ENCODE measurements around the gene CNTFR. TPM values are rescaled to one million over a fixed set of nuclear protein-coding genes. Genes with fewer than 3 reads are reported as not detected.

Gene CNTFR
- total and polyA plus RNA-seq, 2 experiments from 2014 or later: 0.73 to 1.9 TPM

DNA sequence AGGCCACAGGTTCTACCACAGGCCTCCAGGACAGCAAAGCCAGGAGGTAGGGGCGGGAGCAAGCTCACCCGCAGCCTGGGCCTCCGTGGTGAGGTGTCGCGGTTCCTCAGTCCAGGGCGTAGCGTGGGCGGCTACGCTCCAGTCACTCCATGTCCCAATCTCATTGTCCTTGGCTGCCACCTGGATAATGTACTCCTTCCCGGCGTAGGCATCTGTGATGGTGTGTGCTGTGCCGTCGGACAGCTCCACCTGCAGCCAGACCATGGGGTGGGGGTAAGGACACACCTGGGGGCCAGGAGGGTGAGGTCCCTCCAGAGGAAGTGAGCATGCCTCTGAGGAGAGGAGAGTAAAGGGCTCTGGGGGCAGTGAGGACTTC, 36.9 kb downstream of the CNTFR start (continued):
- TF ChIP-seq EZH2phosphoT487 (IDR thresholded peaks at IDR 0.05; ENCODE audit: unreplicated experiment) (no peak), EZH2 (IDR thresholded peaks at IDR 0.05; ENCODE audit: low read depth, unreplicated experiment) (no peak)

GRCh38 chr9:34551751-34552605, 37.5 kb downstream of the CNTFR start:
- H3K36me3 Mint-ChIP-seq (ENCODE audit: low read depth): no peaks in the 10 kb centered on the region
- H3K9me2 ChIP-seq (ENCODE audit: insufficient read depth): no peaks in the 10 kb centered on the region
- no peak overlapping the region for H3K4me3 Mint-ChIP-seq
- no peaks in the 10 kb centered on the region for H3K79me2 ChIP-seq (replicated peaks; ENCODE audit: insufficient read depth)
- no peak for DNase-seq (ENCODE audit: low spot score)
- no peak for ATAC-seq
- H3K27ac ChIP-seq (ENCODE audit: low read depth): no peak overlapping the region
- H3K27ac Mint-ChIP-seq: no peak overlapping the region
- no peaks in the 10 kb centered on the region for H3F3A ChIP-seq (replicated peaks; ENCODE audit: low read depth)
- no peak overlapping the region for H3K4me3 ChIP-seq
- no peaks in the 10 kb centered on the region; the same call in 2 of the 3 replicates for H3K9me3 Mint-ChIP-seq
- H4K20me1 ChIP-seq (replicated peaks; ENCODE audit: insufficient read depth): no peaks in the 10 kb centered on the region
- peaks cover 19% of the 10 kb centered on the region for H3K4me1 Mint-ChIP-seq
- no peak overlapping the region for H2AFZ ChIP-seq
- H3K36me3 ChIP-seq (ENCODE audit: insufficient read depth): no peaks in the 10 kb centered on the region
- H3K27me3 Mint-ChIP-seq (ENCODE audit: insufficient read depth, low read depth, poor library complexity): peaks cover 15% of the 10 kb centered on the region
- peaks cover 12% of the 10 kb centered on the region for H3K4me1 ChIP-seq (ENCODE audit: insufficient read depth)
- no peaks in the 10 kb centered on the region for H3K27me3 ChIP-seq (ENCODE audit: insufficient read depth)
- no peak overlapping the region for H3K4me2 ChIP-seq
- TF ChIP-seq STAT1 (IDR thresholded peaks at IDR 0.05; ENCODE audit: unreplicated experiment) (no peak), EZH2 (IDR thresholded peaks at IDR 0.05; ENCODE audit: low read depth, unreplicated experiment) (no peak), ZNF114 (CRISPR knock-in tag; IDR thresholded peaks at IDR 0.05) (no peak), CREB1 (CRISPR knock-in tag; IDR thresholded peaks at IDR 0.05; ENCODE audit: low read depth) (no peak), NANOG (IDR thresholded peaks at IDR 0.05; ENCODE audit: borderline replicate concordance) (no peak), JUNB (IDR thresholded peaks at IDR 0.05; ENCODE audit: unreplicated experiment) (no peak), POLR2AphosphoS5 (IDR thresholded peaks at IDR 0.05; ENCODE audit: low read depth) (no peak)
- TF ChIP-seq, protein P1, sequence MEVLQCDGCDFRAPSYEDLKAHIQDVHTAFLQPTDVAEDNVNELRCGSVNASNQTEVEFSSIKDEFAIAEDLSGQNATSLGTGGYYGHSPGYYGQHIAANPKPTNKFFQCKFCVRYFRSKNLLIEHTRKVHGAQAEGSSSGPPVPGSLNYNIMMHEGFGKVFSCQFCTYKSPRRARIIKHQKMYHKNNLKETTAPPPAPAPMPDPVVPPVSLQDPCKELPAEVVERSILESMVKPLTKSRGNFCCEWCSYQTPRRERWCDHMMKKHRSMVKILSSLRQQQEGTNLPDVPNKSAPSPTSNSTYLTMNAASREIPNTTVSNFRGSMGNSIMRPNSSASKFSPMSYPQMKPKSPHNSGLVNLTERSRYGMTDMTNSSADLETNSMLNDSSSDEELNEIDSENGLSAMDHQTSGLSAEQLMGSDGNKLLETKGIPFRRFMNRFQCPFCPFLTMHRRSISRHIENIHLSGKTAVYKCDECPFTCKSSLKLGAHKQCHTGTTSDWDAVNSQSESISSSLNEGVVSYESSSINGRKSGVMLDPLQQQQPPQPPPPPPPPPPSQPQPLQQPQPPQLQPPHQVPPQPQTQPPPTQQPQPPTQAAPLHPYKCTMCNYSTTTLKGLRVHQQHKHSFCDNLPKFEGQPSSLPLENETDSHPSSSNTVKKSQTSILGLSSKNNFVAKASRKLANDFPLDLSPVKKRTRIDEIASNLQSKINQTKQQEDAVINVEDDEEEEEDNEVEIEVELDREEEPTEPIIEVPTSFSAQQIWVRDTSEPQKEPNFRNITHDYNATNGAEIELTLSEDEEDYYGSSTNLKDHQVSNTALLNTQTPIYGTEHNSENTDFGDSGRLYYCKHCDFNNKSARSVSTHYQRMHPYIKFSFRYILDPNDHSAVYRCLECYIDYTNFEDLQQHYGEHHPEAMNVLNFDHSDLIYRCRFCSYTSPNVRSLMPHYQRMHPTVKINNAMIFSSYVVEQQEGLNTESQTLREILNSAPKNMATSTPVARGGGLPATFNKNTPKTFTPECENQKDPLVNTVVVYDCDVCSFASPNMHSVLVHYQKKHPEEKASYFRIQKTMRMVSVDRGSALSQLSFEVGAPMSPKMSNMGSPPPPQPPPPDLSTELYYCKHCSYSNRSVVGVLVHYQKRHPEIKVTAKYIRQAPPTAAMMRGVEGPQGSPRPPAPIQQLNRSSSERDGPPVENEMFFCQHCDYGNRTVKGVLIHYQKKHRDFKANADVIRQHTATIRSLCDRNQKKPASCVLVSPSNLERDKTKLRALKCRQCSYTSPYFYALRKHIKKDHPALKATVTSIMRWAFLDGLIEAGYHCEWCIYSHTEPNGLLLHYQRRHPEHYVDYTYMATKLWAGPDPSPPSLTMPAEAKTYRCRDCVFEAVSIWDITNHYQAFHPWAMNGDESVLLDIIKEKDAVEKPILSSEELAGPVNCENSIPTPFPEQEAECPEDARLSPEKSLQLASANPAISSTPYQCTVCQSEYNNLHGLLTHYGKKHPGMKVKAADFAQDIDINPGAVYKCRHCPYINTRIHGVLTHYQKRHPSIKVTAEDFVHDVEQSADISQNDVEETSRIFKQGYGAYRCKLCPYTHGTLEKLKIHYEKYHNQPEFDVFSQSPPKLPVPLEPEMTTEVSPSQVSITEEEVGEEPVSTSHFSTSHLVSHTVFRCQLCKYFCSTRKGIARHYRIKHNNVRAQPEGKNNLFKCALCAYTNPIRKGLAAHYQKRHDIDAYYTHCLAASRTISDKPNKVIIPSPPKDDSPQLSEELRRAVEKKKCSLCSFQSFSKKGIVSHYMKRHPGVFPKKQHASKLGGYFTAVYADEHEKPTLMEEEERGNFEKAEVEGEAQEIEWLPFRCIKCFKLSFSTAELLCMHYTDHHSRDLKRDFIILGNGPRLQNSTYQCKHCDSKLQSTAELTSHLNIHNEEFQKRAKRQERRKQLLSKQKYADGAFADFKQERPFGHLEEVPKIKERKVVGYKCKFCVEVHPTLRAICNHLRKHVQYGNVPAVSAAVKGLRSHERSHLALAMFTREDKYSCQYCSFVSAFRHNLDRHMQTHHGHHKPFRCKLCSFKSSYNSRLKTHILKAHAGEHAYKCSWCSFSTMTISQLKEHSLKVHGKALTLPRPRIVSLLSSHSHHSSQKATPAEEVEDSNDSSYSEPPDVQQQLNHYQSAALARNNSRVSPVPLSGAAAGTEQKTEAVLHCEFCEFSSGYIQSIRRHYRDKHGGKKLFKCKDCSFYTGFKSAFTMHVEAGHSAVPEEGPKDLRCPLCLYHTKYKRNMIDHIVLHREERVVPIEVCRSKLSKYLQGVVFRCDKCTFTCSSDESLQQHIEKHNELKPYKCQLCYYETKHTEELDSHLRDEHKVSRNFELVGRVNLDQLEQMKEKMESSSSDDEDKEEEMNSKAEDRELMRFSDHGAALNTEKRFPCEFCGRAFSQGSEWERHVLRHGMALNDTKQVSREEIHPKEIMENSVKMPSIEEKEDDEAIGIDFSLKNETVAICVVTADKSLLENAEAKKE (CRISPR knock-in tag; IDR thresholded peaks at IDR 0.05): no peak
- TF ChIP-seq, protein P2, sequence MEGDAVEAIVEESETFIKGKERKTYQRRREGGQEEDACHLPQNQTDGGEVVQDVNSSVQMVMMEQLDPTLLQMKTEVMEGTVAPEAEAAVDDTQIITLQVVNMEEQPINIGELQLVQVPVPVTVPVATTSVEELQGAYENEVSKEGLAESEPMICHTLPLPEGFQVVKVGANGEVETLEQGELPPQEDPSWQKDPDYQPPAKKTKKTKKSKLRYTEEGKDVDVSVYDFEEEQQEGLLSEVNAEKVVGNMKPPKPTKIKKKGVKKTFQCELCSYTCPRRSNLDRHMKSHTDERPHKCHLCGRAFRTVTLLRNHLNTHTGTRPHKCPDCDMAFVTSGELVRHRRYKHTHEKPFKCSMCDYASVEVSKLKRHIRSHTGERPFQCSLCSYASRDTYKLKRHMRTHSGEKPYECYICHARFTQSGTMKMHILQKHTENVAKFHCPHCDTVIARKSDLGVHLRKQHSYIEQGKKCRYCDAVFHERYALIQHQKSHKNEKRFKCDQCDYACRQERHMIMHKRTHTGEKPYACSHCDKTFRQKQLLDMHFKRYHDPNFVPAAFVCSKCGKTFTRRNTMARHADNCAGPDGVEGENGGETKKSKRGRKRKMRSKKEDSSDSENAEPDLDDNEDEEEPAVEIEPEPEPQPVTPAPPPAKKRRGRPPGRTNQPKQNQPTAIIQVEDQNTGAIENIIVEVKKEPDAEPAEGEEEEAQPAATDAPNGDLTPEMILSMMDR (conservative IDR thresholded peaks at IDR 0.05; ENCODE audit: low read depth in 2 of 2): no peak
- TF ChIP-seq, protein P3, sequence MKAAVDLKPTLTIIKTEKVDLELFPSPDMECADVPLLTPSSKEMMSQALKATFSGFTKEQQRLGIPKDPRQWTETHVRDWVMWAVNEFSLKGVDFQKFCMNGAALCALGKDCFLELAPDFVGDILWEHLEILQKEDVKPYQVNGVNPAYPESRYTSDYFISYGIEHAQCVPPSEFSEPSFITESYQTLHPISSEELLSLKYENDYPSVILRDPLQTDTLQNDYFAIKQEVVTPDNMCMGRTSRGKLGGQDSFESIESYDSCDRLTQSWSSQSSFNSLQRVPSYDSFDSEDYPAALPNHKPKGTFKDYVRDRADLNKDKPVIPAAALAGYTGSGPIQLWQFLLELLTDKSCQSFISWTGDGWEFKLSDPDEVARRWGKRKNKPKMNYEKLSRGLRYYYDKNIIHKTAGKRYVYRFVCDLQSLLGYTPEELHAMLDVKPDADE (IDR thresholded peaks at IDR 0.05): no peak
- TF ChIP-seq, protein P4, sequence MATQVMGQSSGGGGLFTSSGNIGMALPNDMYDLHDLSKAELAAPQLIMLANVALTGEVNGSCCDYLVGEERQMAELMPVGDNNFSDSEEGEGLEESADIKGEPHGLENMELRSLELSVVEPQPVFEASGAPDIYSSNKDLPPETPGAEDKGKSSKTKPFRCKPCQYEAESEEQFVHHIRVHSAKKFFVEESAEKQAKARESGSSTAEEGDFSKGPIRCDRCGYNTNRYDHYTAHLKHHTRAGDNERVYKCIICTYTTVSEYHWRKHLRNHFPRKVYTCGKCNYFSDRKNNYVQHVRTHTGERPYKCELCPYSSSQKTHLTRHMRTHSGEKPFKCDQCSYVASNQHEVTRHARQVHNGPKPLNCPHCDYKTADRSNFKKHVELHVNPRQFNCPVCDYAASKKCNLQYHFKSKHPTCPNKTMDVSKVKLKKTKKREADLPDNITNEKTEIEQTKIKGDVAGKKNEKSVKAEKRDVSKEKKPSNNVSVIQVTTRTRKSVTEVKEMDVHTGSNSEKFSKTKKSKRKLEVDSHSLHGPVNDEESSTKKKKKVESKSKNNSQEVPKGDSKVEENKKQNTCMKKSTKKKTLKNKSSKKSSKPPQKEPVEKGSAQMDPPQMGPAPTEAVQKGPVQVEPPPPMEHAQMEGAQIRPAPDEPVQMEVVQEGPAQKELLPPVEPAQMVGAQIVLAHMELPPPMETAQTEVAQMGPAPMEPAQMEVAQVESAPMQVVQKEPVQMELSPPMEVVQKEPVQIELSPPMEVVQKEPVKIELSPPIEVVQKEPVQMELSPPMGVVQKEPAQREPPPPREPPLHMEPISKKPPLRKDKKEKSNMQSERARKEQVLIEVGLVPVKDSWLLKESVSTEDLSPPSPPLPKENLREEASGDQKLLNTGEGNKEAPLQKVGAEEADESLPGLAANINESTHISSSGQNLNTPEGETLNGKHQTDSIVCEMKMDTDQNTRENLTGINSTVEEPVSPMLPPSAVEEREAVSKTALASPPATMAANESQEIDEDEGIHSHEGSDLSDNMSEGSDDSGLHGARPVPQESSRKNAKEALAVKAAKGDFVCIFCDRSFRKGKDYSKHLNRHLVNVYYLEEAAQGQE (IDR thresholded peaks at IDR 0.05; ENCODE audit: unreplicated experiment): no peak

All from GM23338 (cell line).